Measurements from ENCODE around the gene TMEM132A.

GRCh38 chr11:60891103-60891741, 33.0 kb upstream of the TMEM132A start:
- TF ChIP-seq ZNF816 (CRISPR knock-in tag; IDR thresholded peaks at IDR 0.05; ENCODE audit: borderline replicate concordance) (no peak), POGK (CRISPR knock-in tag; conservative IDR thresholded peaks at IDR 0.05) (no peak), CTCF (CRISPR knock-in tag; IDR thresholded peaks at IDR 0.05) (no peak), AFF4 (CRISPR knock-in tag; IDR thresholded peaks at IDR 0.05) (no peak), NR2C2 (CRISPR knock-in tag; IDR thresholded peaks at IDR 0.05; ENCODE audit: borderline replicate concordance) (no peak), PREB (CRISPR knock-in tag; IDR thresholded peaks at IDR 0.05) (no peak)
